Right ventricle myocardium superior (tissue), 1 donor: ENCODE data around the gene MRPS16. TPM values are rescaled to one million over a fixed set of nuclear protein-coding genes. Genes with fewer than 3 reads are reported as not detected.

Experiments used
- ATAC-seq: fragments of 200-7000 bp; cut with Tn5 transposase; one replicate; pipeline ENCODE4 v1.9.1; 2020; ENCODE audit warnings: mild to moderate bottlenecking; ENCODE audit not compliant: poor library complexity
- DNase-seq: peaks from one replicate; pipeline ENCODE4 v3.0.0-alpha.2; 2020
- intact Hi-C: fragments of 100-400 bp; cut with DNase I; formaldehyde crosslinking; loops from one replicate; pipeline ENCODE4 v1.11.2; 2022
- total RNA-seq: library from RNA; stranded (reverse); fragmentation: NEBNext Ultra II Directional; extraction: Animal tissue kit (Norgen Biotek cat#: 25700); gene quantifications from one replicate; pipeline ENCODE4 v1.2.1, GENCODE V29; 2021
- donor health status: DM: no; HTN: yes; CAD: no; lungs with severe emphysema.

The MRPS16 gene
- total RNA-seq, 1 donor from 2014 or later = 102 TPM

- DNase-seq (no peak), ATAC-seq (no peak)
- intact Hi-C loops = no loop called here
Measured at GRCh38 chr10:73210395-73211105, 41.9 kb downstream of the MRPS16 start.

GRCh38 chr10:73209705-73210104, 42.7 kb downstream of the MRPS16 start:
- intact Hi-C loops = no loop called here
- no peak for DNase-seq
- no peak for ATAC-seq

- ATAC-seq (peak; percentile 49), DNase-seq (peak; percentile 48)
Measured at GRCh38 chr10:73207883-73208282, 44.6 kb downstream of the MRPS16 start.

GRCh38 chr10:73206385-73206784, 46.1 kb downstream of the MRPS16 start:
- DNase-seq (no peak), ATAC-seq (no peak)
- intact Hi-C loops = no loop called here

More at GRCh38 chr10:73207883-73208282, 44.6 kb downstream of the MRPS16 start:
- intact Hi-C loops = no loop called here

GRCh38 chr10:73205890-73206289, 46.6 kb downstream of the MRPS16 start:
- intact Hi-C loops = no loop called here
- no peak for DNase-seq
- ATAC-seq = no peak

GRCh38 chr10:73205081-73205480, 47.4 kb downstream of the MRPS16 start:
- DNase-seq = no peak
- no peak for ATAC-seq
- intact Hi-C loops = no loop called here

Other genes starting within 250 kb of the MRPS16 start
- 79.2 TPM for gene P4HA1, start 155.8 kb downstream of the MRPS16 start, total RNA-seq
- gene NUDT13, start 142.2 kb downstream of the MRPS16 start, total RNA-seq = 4.1 TPM
- gene ECD, start 84.6 kb downstream of the MRPS16 start, total RNA-seq = 14.4 TPM
- gene FAM149B1, start 84.5 kb downstream of the MRPS16 start, total RNA-seq = 12.9 TPM
- gene DNAJC9, start 5.4 kb downstream of the MRPS16 start, total RNA-seq = 7.8 TPM
- 1.5 TPM for gene CFAP70, start 106.2 kb upstream of the MRPS16 start, total RNA-seq
- gene ANXA7, start 161.4 kb upstream of the MRPS16 start, total RNA-seq = 99.4 TPM
- gene MSS51, start 180.9 kb upstream of the MRPS16 start, total RNA-seq = 1.8 TPM
- gene PPP3CB, start 243.4 kb upstream of the MRPS16 start, total RNA-seq = 64.1 TPM